Measurements from ENCODE around the gene TNKS1BP1. TPM values are rescaled to one million over a fixed set of nuclear protein-coding genes. Genes with fewer than 3 reads are reported as not detected.

TNKS1BP1 gene
- total RNA-seq, 2 experiments from 2014 or later = 19.1 to 21.6 TPM

DNA sequence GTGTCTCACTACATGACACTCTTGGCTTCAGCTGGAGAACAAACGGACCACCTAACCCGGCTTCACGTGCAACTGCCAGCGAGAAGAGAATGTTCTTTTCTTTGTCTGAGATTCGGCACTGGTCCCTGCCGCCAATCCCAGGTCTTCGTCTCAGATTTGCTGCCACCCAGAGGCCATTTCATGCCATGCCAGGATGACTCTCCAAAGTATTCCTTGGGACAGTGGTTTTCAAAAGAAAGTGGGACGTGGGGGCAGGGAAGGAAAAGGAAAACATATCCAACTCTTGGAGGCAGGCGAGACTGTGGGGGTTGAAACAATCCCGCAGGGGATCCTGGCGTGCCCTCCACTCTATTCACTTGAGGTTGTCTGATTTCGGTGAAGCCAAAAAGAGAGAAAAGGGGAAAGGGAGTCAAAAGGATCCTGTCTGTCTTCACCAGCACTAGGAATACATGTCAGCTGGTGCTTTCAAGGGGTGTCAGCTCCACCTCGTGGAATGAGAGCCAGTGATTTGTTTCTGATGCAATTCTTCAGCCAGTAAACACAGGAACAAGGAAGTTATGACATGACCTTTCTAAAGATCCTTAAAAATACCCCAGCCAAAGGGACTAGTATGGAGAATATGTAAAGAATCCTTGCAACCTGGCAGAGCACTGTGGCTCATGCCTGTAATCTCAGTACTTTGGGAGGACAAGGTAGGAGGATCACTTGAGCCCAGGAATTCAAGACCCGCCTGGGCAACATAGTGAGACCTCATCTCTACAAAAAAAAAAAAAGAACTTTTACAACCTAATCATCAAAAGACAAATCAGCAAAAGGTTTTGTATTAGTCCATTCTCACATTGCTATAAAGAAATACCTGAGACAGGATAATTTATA, 46.7 kb downstream of the TNKS1BP1 start:
- peak; percentile 65 for DNase-seq
- no peak for ATAC-seq
- ChIA-PET CTCF (interaction anchor here (0.8 to 1.3 kb wide), 5 partner anchors 9 to 382 kb away, joined by 3 to 8 read pairs (median 3); no protein-coding TSS in a partner anchor), POLR2A (no interaction called here)
- intact Hi-C loops (cut with DNase I, micrococcal nuclease) = loop anchor here (1.0 to 10.0 kb wide), 4 partner anchors 161 to 437 kb away; no protein-coding TSS in a partner anchor
- H3K27me3 Mint-ChIP-seq = peaks cover 29% of the 10 kb centered on the region
- H3K36me3 Mint-ChIP-seq (ENCODE audit: low read depth) = no peaks in the 10 kb centered on the region
- H3K4me1 Mint-ChIP-seq = peaks cover 2% of the 10 kb centered on the region
- H3K9me3 Mint-ChIP-seq (ENCODE audit: low read depth) = peaks cover 9% of the 10 kb centered on the region
- no peak overlapping the region for H3K27ac Mint-ChIP-seq
- no peak overlapping the region for H3K4me3 Mint-ChIP-seq

DNA sequence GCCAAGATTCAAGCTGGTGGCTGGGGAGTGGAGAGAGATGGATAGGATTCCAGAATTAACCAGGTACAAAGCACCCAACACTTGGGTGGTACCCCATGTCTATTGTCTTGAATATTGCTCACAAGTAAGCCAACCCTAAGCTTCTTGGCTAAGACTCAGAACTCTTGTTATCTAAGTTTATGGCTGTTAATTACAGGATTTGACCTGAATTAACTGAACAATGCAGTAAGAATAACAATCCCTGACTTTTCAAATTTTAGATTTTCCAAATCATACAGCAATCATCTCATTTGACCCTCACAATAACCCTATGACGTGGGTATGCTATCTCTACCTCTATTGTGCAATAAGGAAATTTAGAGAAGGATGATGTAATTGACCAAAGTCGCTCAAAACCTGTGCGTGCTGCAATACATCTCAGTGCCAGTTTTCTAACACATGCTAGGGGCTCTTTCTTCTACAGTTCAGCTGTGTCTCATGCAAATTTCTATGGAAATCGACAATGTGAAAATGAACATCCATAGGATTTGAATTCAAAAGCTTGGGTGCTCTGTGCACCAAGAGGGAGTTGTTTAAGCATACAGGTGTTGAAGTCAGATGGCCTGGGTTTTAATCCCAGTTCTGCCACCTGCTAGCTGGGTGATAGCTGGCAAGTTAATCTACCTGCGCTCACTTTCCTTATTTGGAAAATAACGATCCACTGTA, 47.6 kb downstream of the TNKS1BP1 start:
- intact Hi-C loops (cut with DNase I, micrococcal nuclease) = loop anchor here (1.0 to 10.0 kb wide), 4 partner anchors 160 to 436 kb away; no protein-coding TSS in a partner anchor

DNA sequence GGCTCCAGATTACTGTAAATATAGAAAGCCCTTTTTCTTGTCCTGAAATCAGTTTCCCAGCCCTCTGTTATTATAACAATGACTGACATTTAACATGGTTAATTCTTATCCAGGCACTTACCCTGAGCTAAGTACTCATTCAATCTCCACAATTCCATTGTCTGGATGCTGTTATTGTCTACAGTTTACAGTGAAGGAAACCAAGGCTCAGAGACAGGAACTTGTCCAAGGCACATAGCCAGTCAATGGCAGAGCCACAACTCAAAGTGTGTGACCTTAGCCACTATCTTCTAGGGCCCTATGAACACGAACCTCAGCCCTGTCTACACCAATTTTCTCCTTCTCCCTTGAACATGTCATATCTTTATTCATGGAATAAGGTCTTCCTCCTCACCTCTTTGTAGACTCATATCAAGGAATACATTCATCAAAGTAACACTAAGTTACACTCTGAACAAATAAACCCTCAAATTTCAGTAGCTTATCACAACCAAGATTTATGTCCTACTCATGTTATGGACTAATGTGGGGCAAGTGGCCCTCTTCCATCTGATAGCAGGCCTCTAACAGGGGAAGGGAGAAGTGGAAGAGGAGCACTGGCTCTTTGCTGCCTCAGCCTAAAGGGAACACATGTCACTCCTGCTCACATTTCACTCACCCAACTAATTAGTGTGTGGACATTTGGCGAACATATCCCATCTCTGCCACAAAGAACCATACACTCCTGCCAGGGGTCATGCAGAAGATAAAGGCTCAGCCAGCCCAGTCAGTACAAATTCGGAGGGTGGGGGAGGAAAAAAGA, 48.4 kb downstream of the TNKS1BP1 start:
- DNase-seq (no peak), ATAC-seq (no peak)
- H3K36me3 Mint-ChIP-seq (ENCODE audit: low read depth) = no peaks in the 10 kb centered on the region
- H3K9me3 Mint-ChIP-seq (ENCODE audit: low read depth) = peaks cover 7% of the 10 kb centered on the region
- POLR2A ChIA-PET = no interaction called here
- intact Hi-C loops (cut with DNase I, micrococcal nuclease) = loop anchor here (5.0 to 10.0 kb wide), 3 partner anchors 159 to 434 kb away; no protein-coding TSS in a partner anchor
- CTCF ChIA-PET = interaction anchor here (0.7 to 1.3 kb wide), 6 partner anchors 7 to 162 kb away, joined by 3 read pairs; no protein-coding TSS in a partner anchor
- H3K4me3 Mint-ChIP-seq = no peak overlapping the region
- H3K27ac Mint-ChIP-seq = no peak overlapping the region
- peaks cover 2% of the 10 kb centered on the region for H3K4me1 Mint-ChIP-seq
- peaks cover 30% of the 10 kb centered on the region for H3K27me3 Mint-ChIP-seq

More for the DNA sequence above, 47.6 kb downstream of the TNKS1BP1 start:
- peaks cover 30% of the 10 kb centered on the region for H3K27me3 Mint-ChIP-seq
- H3K4me3 Mint-ChIP-seq = no peak overlapping the region
- peaks cover 11% of the 10 kb centered on the region for H3K9me3 Mint-ChIP-seq (ENCODE audit: low read depth)
- no peak for DNase-seq
- H3K27ac Mint-ChIP-seq = no peak overlapping the region
- ATAC-seq = no peak
- ChIA-PET POLR2A (no interaction called here), CTCF (interaction anchor here (0.6 to 1.3 kb wide), 8 partner anchors 8 to 381 kb away, joined by 3 to 8 read pairs (median 3); no protein-coding TSS in a partner anchor)
- H3K4me1 Mint-ChIP-seq = peaks cover 2% of the 10 kb centered on the region
- H3K36me3 Mint-ChIP-seq (ENCODE audit: low read depth) = no peaks in the 10 kb centered on the region

DNA sequence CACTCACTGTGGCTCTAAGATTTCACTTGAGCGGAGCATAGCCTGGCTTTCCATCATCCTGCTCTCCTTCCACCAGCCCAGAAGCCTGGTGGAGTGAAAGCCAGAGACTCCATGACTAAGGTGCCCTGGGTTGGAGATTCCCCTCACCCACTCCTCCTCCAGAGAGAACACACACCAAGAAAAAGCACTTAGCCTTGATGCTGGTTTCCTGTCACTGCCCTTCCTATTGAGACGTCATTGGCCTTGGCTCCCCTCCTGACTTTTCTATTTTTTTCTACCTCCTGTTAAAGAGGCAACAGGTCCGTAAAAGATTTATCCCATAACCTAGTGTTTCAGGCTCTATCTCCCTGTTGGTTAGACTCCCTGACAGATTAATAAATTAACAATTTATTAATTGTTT, 49.2 kb downstream of the TNKS1BP1 start:
- CTCF ChIA-PET = interaction anchor here (0.6 kb wide), 1 partner anchor 176 kb away, joined by 3 read pairs; no protein-coding TSS in a partner anchor

DNA sequence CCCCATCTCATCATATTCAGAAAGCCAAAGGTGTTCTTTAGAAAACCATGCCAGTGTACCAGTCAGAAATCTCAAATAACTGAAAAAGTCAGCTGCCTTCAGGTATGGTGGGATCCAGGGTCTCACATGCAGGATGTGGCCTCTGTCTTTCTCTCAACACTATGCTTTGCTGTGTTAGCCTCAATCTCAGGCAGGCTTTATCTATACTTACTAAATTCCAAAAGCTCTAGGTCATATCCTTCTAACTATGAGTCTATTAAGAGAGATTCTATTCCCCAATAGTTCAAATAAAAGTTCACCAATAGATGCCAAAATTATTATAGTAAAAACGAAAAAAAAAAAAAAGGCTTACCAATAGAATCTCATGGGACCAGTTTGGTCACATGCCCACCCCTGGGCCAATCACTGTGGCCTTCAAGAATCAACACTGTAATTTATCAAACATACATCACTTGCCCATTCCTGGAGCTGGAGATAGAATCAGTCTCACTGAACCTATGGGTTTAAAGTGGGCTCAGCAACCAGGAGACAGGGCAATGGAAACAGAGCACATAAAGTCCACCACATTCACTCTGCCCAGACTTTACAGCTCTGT, 49.8 kb downstream of the TNKS1BP1 start:
- no peak for DNase-seq
- ChIA-PET POLR2A (no interaction called here), CTCF (interaction anchor here (0.6 kb wide), 1 partner anchor 175 kb away, joined by 3 read pairs; no protein-coding TSS in a partner anchor)
- H3K4me1 Mint-ChIP-seq = peaks cover 2% of the 10 kb centered on the region
- intact Hi-C loops (cut with DNase I, micrococcal nuclease) = loop anchor here (5.0 to 10.0 kb wide), 3 partner anchors 158 to 433 kb away; no protein-coding TSS in a partner anchor
- H3K27me3 Mint-ChIP-seq = peaks cover 35% of the 10 kb centered on the region
- no peak overlapping the region for H3K4me3 Mint-ChIP-seq
- no peaks in the 10 kb centered on the region for H3K36me3 Mint-ChIP-seq (ENCODE audit: low read depth)
- H3K27ac Mint-ChIP-seq = no peak overlapping the region
- ATAC-seq = no peak
- peaks cover 7% of the 10 kb centered on the region for H3K9me3 Mint-ChIP-seq (ENCODE audit: low read depth)

More for the DNA sequence above, 49.2 kb downstream of the TNKS1BP1 start:
- intact Hi-C loops (cut with DNase I, micrococcal nuclease) = loop anchor here (5.0 to 10.0 kb wide), 3 partner anchors 158 to 433 kb away; no protein-coding TSS in a partner anchor
- H3K27me3 Mint-ChIP-seq = peaks cover 32% of the 10 kb centered on the region
- no peak overlapping the region for H3K27ac Mint-ChIP-seq
- peaks cover 7% of the 10 kb centered on the region for H3K9me3 Mint-ChIP-seq (ENCODE audit: low read depth)
- ATAC-seq (no peak), DNase-seq (no peak)
- peaks cover 2% of the 10 kb centered on the region for H3K4me1 Mint-ChIP-seq
- no peak overlapping the region for H3K4me3 Mint-ChIP-seq
- POLR2A ChIA-PET = no interaction called here
- no peaks in the 10 kb centered on the region for H3K36me3 Mint-ChIP-seq (ENCODE audit: low read depth)

DNA sequence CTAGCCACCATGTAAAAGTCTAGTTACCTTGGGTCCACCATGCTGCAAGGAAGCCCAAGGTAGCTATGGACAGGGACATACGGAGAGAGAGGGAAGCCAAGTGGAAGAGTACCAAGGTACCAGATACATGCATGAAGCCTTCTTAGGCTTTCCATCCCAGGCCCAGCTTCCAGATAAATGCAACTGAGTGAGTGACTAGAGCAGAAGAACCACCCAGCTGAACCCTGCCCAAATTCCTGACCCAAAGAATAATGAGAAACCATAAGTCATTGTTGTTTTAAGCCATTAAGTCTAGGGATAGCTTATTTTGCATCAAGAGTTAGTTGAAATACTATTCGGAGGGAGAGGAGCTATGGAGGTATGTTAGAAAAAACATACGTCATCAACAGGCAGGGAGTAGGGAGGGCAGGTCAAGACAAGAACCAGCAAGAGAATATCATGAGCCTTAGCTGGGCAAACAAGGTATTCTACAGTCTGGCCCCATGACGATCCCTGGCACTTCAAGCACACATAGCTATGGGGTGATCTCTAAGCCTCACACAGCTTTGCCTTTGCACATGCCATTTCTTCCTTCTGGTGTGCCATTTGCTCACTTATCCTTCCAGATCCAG, 51.2 kb downstream of the TNKS1BP1 start:
- DNase-seq (no peak), ATAC-seq (no peak)
- Mint-ChIP-seq H3K36me3 (ENCODE audit: low read depth) (no peaks in the 10 kb centered on the region), H3K4me1 (peaks cover 2% of the 10 kb centered on the region), H3K9me3 (ENCODE audit: low read depth) (peaks cover 7% of the 10 kb centered on the region), H3K27me3 (peaks cover 28% of the 10 kb centered on the region), H3K4me3 (no peak overlapping the region), H3K27ac (no peak overlapping the region)
- POLR2A ChIA-PET = no interaction called here
- intact Hi-C loops (cut with DNase I, micrococcal nuclease) = loop anchor here in 1 of 2 experiments (10.0 kb wide), 1 partner anchor 159 kb away; no protein-coding TSS in a partner anchor
- CTCF ChIA-PET = interaction anchor here (1.2 kb wide), 1 partner anchor 21 kb away, joined by 6 read pairs; no protein-coding TSS in a partner anchor

DNA sequence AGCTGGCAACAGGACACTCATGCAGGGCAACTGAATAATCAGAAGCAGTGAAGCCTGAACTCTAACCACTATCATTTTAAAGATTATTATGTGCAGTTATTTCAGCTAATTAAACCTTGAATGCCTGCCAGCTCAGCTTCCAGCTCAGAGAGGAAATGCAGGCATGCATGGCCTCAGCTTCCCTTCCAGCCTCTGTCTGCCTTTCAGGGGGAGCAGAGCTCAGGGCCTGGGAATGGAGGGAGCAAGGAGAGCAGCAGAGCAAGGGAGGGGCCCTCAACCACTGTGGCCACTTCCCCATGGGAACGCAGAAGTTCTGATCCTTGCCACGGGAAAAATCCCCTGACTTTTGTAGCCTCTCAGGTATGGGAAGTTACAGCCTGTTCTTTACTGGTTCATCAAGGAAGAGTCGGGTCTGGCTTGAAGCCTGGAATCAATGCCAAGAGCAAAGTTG, 55.2 kb downstream of the TNKS1BP1 start:
- ATAC-seq = no peak
- Mint-ChIP-seq H3K4me3 (no peak overlapping the region), H3K9me3 (ENCODE audit: low read depth) (peaks cover 15% of the 10 kb centered on the region), H3K36me3 (ENCODE audit: low read depth) (no peaks in the 10 kb centered on the region), H3K27me3 (peaks cover 18% of the 10 kb centered on the region), H3K27ac (no peak overlapping the region), H3K4me1 (no peaks in the 10 kb centered on the region)
- intact Hi-C loops (cut with DNase I, micrococcal nuclease) = loop anchor here in 1 of 2 experiments (10.0 kb wide), 1 partner anchor 155 kb away; no protein-coding TSS in a partner anchor
- no peak for DNase-seq
- POLR2A ChIA-PET = no interaction called here
- CTCF ChIA-PET = interaction anchor here (0.7 to 1.4 kb wide), 5 partner anchors 7 to 150 kb away, joined by 3 to 4 read pairs (median 4); no protein-coding TSS in a partner anchor

DNA sequence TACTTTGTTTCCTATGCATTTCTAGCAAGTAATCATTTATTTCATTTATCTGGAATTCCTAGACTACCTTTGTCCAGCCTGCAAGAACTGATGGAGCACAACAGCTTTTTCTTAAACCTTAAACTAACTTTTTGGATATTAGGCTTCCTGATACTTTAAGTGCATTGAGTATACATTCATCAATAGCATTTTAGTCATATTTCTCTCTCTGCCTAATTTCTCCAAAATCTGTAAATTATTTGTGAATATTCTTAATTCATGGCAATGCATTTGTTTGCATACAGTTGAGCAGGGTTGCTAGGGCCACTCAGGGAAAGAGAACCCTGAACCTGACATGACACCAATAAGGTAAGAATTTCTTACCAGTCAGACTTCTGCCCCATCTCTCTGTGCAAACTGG, 58.6 kb downstream of the TNKS1BP1 start:
- H3K4me3 Mint-ChIP-seq = no peak overlapping the region
- no peak for ATAC-seq
- no peak overlapping the region for H3K27ac Mint-ChIP-seq

DNA sequence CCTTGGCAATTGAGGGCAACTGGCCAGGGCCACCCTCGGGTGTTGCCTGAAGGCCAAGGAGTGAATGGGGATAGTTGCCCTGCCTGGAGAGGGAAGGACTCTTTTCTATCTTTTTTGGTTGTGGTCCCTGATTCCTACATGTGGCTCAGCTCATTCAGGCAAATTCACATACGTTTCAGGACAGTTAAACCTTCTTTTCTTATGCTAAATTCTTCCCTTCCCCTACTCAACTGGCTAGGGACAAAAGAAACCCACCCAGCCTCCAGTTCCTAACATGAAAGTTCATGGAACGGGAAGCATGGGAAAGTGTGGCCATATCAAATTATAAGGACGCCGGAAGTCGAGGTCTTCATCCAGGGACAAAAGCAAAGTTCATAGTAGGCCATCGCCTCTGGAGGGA, 61.4 kb downstream of the TNKS1BP1 start:
- ATAC-seq (no peak), DNase-seq (no peak)
- H3K27me3 Mint-ChIP-seq = peaks cover 13% of the 10 kb centered on the region
- no peak overlapping the region for H3K27ac Mint-ChIP-seq
- ChIA-PET POLR2A (no interaction called here), CTCF (no interaction called here)
- intact Hi-C loops (cut with DNase I, micrococcal nuclease) = no loop called here
- H3K36me3 Mint-ChIP-seq (ENCODE audit: low read depth) = no peaks in the 10 kb centered on the region
- H3K4me3 Mint-ChIP-seq = no peak overlapping the region
- no peaks in the 10 kb centered on the region for H3K4me1 Mint-ChIP-seq
- H3K9me3 Mint-ChIP-seq (ENCODE audit: low read depth) = peaks cover 8% of the 10 kb centered on the region

More for the DNA sequence above, 58.6 kb downstream of the TNKS1BP1 start:
- Mint-ChIP-seq H3K9me3 (ENCODE audit: low read depth) (peaks cover 8% of the 10 kb centered on the region), H3K36me3 (ENCODE audit: low read depth) (no peaks in the 10 kb centered on the region), H3K27me3 (peaks cover 19% of the 10 kb centered on the region), H3K4me1 (no peaks in the 10 kb centered on the region)
- intact Hi-C loops (cut with DNase I, micrococcal nuclease) = no loop called here
- POLR2A ChIA-PET = no interaction called here
- CTCF ChIA-PET = interaction anchor here (0.7 kb wide), 1 partner anchor 11 kb away, joined by 3 read pairs; no protein-coding TSS in a partner anchor
- DNase-seq = no peak

DNA sequence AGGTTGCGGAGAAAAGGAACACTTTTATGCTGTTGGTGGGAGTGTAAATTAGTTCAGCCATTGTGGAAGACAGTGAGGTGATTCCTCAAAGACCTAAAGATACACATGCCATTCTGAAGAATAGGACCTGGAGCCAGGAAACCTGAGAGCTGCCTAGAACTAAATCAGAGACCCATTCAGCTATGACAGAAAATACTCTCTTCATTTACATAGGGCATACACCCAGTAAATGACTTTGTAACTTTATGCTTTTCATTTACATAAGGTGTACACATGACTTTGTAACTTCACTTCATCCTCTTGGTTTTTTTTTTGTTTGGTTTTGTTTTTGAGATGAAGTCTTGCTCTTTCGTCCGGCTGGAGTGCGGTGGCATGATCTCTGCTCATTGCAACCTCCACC, 62.6 kb downstream of the TNKS1BP1 start:
- CTCF ChIA-PET = interaction anchor here (1.0 kb wide), 1 partner anchor 12 kb away, joined by 3 read pairs; no protein-coding TSS in a partner anchor
- Mint-ChIP-seq H3K27ac (no peak overlapping the region), H3K36me3 (ENCODE audit: low read depth) (no peaks in the 10 kb centered on the region), H3K4me1 (no peaks in the 10 kb centered on the region), H3K9me3 (ENCODE audit: low read depth) (peaks cover 5% of the 10 kb centered on the region), H3K27me3 (peaks cover 9% of the 10 kb centered on the region), H3K4me3 (no peak overlapping the region)
- intact Hi-C loops (cut with DNase I, micrococcal nuclease) = no loop called here
- DNase-seq (no peak), ATAC-seq (no peak)
- POLR2A ChIA-PET = no interaction called here
